Thymus (tissue), 11 donors: ENCODE measurements around the gene MED8. TPM values are rescaled to one million over a fixed set of nuclear protein-coding genes. Genes with fewer than 3 reads are reported as not detected.

Experiments used
- DNase-seq, 9 donors: peaks; one replicate each; pipeline ENCODE4 v3.0.0-alpha.2; 2013; ENCODE audit warnings: low spot score in 9 of 9, low read depth in 6 of 9, missing footprints in 1 of 9
- H3K27ac ChIP-seq, 2 donors: one replicate each; pipeline ENCODE4 v1.5.1; 2013; ENCODE audit warnings: control low read depth in 1 of 2, low read depth in 1 of 2, low read length in 1 of 2, mild to moderate bottlenecking in 1 of 2, moderate library complexity in 1 of 2
- H3K27me3 ChIP-seq, 2 donors: one replicate each; pipeline ENCODE4 v1.5.1; 2013; ENCODE audit warnings: low read length in 1 of 2; ENCODE audit not compliant: control insufficient read depth in 2 of 2, insufficient read depth in 1 of 2
- H3K36me3 ChIP-seq, 2 donors: one replicate each; pipeline ENCODE4 v1.5.1; 2013; ENCODE audit warnings: low read length in 1 of 2, mild to moderate bottlenecking in 1 of 2, moderate library complexity in 1 of 2; ENCODE audit not compliant: control insufficient read depth in 2 of 2, insufficient read depth in 2 of 2
- H3K4me1 ChIP-seq, 2 donors: one replicate each; pipeline ENCODE4 v1.5.1; 2013; ENCODE audit warnings: low read length in 2 of 2; ENCODE audit not compliant: control insufficient read depth in 2 of 2, insufficient read depth in 2 of 2
- H3K4me3 ChIP-seq, 2 donors: one replicate each; pipeline ENCODE4 v1.5.1; 2013; ENCODE audit warnings: low read length in 2 of 2, control low read depth in 1 of 2, mild to moderate bottlenecking in 1 of 2
- H3K9me3 ChIP-seq, 2 donors: one replicate each; pipeline ENCODE4 v1.5.1; 2013; ENCODE audit warnings: low read length in 1 of 2, mild to moderate bottlenecking in 1 of 2; ENCODE audit not compliant: control insufficient read depth in 2 of 2, insufficient read depth in 1 of 2
- WGBS: extraction: QIAGEN DNeasy Blood & Tissue Kit; methylation state at CpG from one replicate; pipeline ENCODE4 v1.1.7; 2013; 5-methylcytosine and 5-hydroxymethylcytosine counted together
- polyA plus RNA-seq: library from polyadenylated mRNA; stranded (reverse); fragments of 200-250 nt; gene quantifications from one replicate; pipeline ENCODE4 v1.2.3, GENCODE V29; 2013
- total RNA-seq: library from RNA; stranded (reverse); fragments of 120-200 nt; gene quantifications from one replicate; pipeline ENCODE4 v1.2.4, GENCODE V29; 2013
- donor health status: healthy.

MED8 gene
- total and polyA plus RNA-seq, 2 donors: 25.2 to 32.3 TPM

DNA sequence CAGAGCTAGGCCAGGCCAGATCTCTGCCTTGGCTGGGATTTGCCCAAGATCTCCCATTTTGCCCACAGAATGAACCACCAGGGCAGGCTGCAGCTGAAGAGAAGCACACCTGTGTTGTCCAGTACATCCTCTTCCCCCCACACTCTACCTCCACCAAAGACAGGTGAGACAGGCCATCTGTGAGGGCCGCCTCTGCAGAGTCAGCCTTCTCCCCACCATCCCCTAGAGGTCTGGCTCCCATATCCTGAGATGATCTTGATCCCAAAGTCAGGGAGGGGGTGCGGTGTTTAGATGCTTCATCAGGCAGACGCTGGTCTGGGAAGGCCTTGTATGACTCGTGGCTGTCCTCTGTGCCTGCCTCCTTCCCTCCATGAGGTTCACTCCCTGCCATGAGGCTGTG lies 35.4 kb upstream of the MED8 start:
- no peak overlapping the region for H3K27ac ChIP-seq
- WGBS: 98% methylated on average over 4 of the region's 4 CpGs
- H3K4me3 ChIP-seq: no peak overlapping the region
- DNase-seq: no peak
- no peaks in the 10 kb centered on the region for H3K9me3 ChIP-seq
- H3K4me1 ChIP-seq: no peaks in the 10 kb centered on the region
- peaks cover 91 to 99% of the 10 kb centered on the region in 2 donors for H3K36me3 ChIP-seq
- H3K27me3 ChIP-seq: no peaks in the 10 kb centered on the region

GRCh38 chr1:43423672-43424550 lies 34.3 kb upstream of the MED8 start:
- Histone ChIP-seq H3K4me3 (no peak overlapping the region), H3K4me1 (no peaks in the 10 kb centered on the region), H3K9me3 (no peaks in the 10 kb centered on the region), H3K27me3 (no peaks in the 10 kb centered on the region), H3K36me3 (peaks cover 91 to 99% of the 10 kb centered on the region in 2 donors), H3K27ac (no peak overlapping the region)
- no peak for DNase-seq
- WGBS: 99% methylated on average over 23 of the region's 23 CpGs

DNA sequence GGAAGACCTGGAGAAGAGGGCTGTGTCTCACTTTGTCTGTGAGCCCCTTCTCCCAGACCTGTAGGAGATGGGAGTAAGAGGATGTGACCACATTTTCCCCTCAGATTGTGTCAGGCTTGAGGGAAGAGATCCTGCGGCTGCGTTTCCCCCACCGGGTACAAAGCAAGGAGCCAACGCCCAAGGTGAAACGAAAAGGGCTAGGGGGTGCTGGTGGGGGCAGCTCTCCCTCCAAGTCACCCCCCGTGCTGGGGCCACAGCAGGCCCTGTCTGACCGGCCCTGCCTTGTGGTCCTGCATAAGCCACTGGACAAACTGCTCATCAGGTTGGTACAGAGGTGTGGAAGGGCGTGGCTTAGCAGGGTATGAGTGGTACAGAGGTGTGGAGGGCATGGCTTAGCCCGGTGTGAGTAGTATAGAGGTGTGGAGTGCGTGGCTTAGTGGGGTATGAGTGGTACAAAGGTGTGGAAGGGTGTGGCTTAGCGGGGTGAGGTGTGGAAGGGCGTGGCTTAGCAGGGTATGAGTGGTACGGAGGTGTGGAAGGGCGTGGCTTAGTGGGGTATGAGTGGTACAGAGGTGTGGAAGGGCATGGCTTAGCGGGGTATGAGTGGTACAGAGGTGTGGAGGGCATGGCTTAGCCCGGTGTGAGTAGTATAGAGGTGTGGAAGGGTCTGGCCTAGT lies 33.5 kb upstream of the MED8 start:
- Histone ChIP-seq H3K4me1 (no peaks in the 10 kb centered on the region), H3K27me3 (no peaks in the 10 kb centered on the region), H3K9me3 (no peaks in the 10 kb centered on the region), H3K4me3 (no peak overlapping the region), H3K27ac (no peak overlapping the region), H3K36me3 (peaks cover 92 to 98% of the 10 kb centered on the region in 2 donors)
- 99% methylated on average over 16 of the region's 16 CpGs for WGBS
- no peak for DNase-seq

DNA sequence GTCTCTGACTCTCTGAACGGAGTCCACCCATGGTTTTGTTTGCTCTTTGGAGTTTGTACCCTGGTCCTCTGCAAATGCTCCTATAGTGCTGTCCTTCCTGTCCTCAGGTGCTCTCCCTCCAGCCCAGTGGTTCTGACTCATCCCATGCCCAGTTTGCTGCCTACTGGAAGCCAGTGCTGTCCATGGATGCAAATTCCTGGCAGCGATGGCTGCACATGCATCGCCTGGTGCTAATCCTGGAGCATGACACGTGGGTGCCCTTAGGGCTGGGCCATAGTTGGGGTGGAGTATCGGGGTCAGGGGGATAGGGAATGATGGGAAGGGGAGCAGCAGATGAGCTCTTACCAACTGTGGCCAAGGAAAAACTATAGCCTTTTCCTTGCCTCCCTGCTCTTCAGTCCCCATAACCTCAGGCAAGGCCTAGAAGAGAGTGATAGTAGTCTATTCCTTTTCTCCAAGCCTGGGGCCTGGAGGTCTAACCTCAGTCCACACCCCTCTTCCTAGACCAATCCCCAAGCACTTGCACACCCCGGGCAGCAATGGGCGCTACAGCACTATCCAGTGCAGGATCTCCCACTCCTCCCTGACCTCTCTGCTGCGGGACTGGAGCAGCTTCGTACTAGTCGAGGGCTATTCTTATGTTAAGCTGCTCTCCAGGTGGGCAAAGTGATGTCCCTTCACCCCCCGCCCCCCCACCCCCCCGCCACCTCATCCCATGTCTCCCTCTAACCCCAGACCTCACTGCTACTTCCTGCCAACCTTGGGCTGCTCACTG lies 32.6 kb upstream of the MED8 start:
- Histone ChIP-seq H3K36me3 (peaks cover 92 to 94% of the 10 kb centered on the region in 2 donors), H3K27ac (no peak overlapping the region), H3K4me3 (no peak overlapping the region), H3K27me3 (no peaks in the 10 kb centered on the region), H3K9me3 (no peaks in the 10 kb centered on the region), H3K4me1 (no peaks in the 10 kb centered on the region)
- no peak for DNase-seq
- 98% methylated on average over 12 of the region's 12 CpGs for WGBS

DNA sequence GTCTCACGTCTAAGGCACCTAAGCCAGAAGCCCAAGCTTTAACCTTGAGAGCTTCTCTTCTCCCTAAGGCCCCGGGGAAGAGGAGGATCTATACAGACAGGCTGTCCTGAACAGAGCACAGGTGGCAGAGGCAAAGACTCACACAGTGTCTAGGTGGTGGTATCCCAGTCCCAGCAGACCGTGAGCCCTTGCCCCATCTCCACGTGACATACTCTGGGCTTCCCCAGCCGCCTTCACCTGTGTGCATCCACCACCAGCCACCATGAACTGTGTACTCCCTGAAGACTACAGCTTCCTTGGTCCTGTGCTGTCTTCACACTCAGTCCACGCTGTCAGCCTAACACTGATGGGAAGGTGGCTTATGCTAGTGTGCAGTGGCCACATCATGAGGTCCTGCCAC lies 31.8 kb upstream of the MED8 start:
- Histone ChIP-seq H3K9me3 (no peaks in the 10 kb centered on the region), H3K27me3 (no peaks in the 10 kb centered on the region), H3K4me3 (no peak overlapping the region), H3K36me3 (peaks cover 92 to 94% of the 10 kb centered on the region in 2 donors), H3K27ac (no peak overlapping the region), H3K4me1 (no peaks in the 10 kb centered on the region)
- WGBS: 98% methylated on average over 6 of the region's 6 CpGs
- DNase-seq: no peak

DNA sequence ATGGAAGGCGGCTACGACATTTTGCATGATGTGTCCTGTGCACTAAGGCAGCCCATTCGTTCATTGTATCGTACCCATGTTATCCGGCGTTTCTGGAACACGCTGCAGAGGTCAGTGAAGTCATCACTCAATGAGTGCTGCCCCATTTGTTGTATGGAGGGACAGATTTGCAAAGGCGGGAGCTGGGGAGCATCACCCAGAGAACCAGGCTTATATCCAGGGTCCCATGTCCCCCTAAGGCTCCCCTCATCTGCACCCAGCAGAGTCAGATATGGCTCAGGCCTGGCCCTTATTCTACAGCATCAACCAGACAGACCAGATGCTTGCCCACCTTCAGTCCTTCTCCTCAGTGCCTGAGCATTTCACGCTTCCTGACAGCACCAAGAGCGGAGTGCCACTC lies 31.3 kb upstream of the MED8 start:
- Histone ChIP-seq H3K27ac (no peak overlapping the region), H3K36me3 (peaks cover 93 to 94% of the 10 kb centered on the region in 2 donors), H3K4me3 (no peak overlapping the region), H3K27me3 (no peaks in the 10 kb centered on the region), H3K4me1 (no peaks in the 10 kb centered on the region), H3K9me3 (no peaks in the 10 kb centered on the region)
- 98% methylated on average over 10 of the region's 10 CpGs for WGBS
- no peak for DNase-seq

GRCh38 chr1:43419627-43420425 lies 30.2 kb upstream of the MED8 start:
- DNase-seq: no peak

GRCh38 chr1:43418858-43419257 lies 29.3 kb upstream of the MED8 start:
- no peak for DNase-seq
- 93% methylated on average over 4 of the region's 4 CpGs for WGBS
- Histone ChIP-seq H3K4me3 (no peak overlapping the region), H3K27ac (no peak overlapping the region), H3K9me3 (no peaks in the 10 kb centered on the region), H3K4me1 (no peaks in the 10 kb centered on the region), H3K27me3 (no peaks in the 10 kb centered on the region), H3K36me3 (peaks cover 75 to 78% of the 10 kb centered on the region in 2 donors)

More at GRCh38 chr1:43419627-43420425, 30.2 kb upstream of the MED8 start:
- no peaks in the 10 kb centered on the region for H3K27me3 ChIP-seq
- WGBS: 98% methylated on average over 13 of the region's 13 CpGs
- peaks cover 85 to 88% of the 10 kb centered on the region in 2 donors for H3K36me3 ChIP-seq
- no peaks in the 10 kb centered on the region for H3K9me3 ChIP-seq
- no peak overlapping the region for H3K27ac ChIP-seq
- no peak overlapping the region for H3K4me3 ChIP-seq
- H3K4me1 ChIP-seq: no peaks in the 10 kb centered on the region
